HG03196 (cell line): ENCODE measurements around the gene HAPLN2.

Experiments
- ATAC-seq: cut with Tn5 transposase; IDR thresholded peaks from one replicate; pipeline ENCODE4 v1.9.1; 2021; ENCODE audit not compliant: unreplicated experiment

Gene HAPLN2

GRCh38 chr1:156659988-156660751, 41.0 kb downstream of the HAPLN2 start:
- peak; percentile 68 for ATAC-seq

GRCh38 chr1:156660752-156661112, 41.5 kb downstream of the HAPLN2 start:
- no peak for ATAC-seq

GRCh38 chr1:156662005-156662799, 43.0 kb downstream of the HAPLN2 start:
- no peak for ATAC-seq

GRCh38 chr1:156662800-156663055, 43.5 kb downstream of the HAPLN2 start:
- ATAC-seq: no peak

GRCh38 chr1:156663178-156663577, 44.0 kb downstream of the HAPLN2 start:
- no peak for ATAC-seq

GRCh38 chr1:156664046-156664766, 45.0 kb downstream of the HAPLN2 start:
- ATAC-seq: no peak

- no peak for ATAC-seq
These were observed 45.7 kb downstream of the HAPLN2 start for GRCh38 chr1:156664767-156665411.

- ATAC-seq: no peak
These were observed 46.3 kb downstream of the HAPLN2 start for GRCh38 chr1:156665539-156665938.

- ATAC-seq: no peak
These were observed 47.8 kb downstream of the HAPLN2 start for GRCh38 chr1:156666862-156667609.

- no peak for ATAC-seq
These were observed 48.4 kb downstream of the HAPLN2 start for GRCh38 chr1:156667610-156667967.

GRCh38 chr1:156667968-156668709, 48.9 kb downstream of the HAPLN2 start:
- ATAC-seq: no peak

- ATAC-seq: no peak
These were observed 49.8 kb downstream of the HAPLN2 start for GRCh38 chr1:156668801-156669637.

GRCh38 chr1:156669794-156670193, 50.6 kb downstream of the HAPLN2 start:
- ATAC-seq: no peak

GRCh38 chr1:156670359-156670758, 51.1 kb downstream of the HAPLN2 start:
- ATAC-seq: no peak

GRCh38 chr1:156670791-156671190, 51.6 kb downstream of the HAPLN2 start:
- no peak for ATAC-seq

- no peak for ATAC-seq
These were observed 52.6 kb downstream of the HAPLN2 start for GRCh38 chr1:156671804-156672203.

GRCh38 chr1:156673387-156674121, 54.3 kb downstream of the HAPLN2 start:
- ATAC-seq: no peak
